ENCODE measurements around the gene TOR1B. TPM values are rescaled to one million over a fixed set of nuclear protein-coding genes. Genes with fewer than 3 reads are reported as not detected.
A peak's percentile ranks its signal among the peaks of the same experiment; 100 is the strongest.

Gene TOR1B
- total RNA-seq, 1 donor from 2014 or later, result 32.8 TPM

- TF ChIP-seq CTCF (IDR thresholded peaks at IDR 0.05; ENCODE audit: insufficient read depth, low read length, poor library complexity, severe bottlenecking), result no peak
- H3K27me3 ChIP-seq (ENCODE audit: control insufficient read depth, insufficient read depth, low read length), result no peaks in the 10 kb centered on the region
- H3K4me3 ChIP-seq (ENCODE audit: low read depth, low read length), result peak overlapping the region; percentile 76
- no peaks in the 10 kb centered on the region for H3K36me3 ChIP-seq (ENCODE audit: control insufficient read depth, insufficient read depth, low read length)
- no peak for DNase-seq (ENCODE audit: low read depth)
Observed at GRCh38 chr9:129835860-129836223, 32.9 kb downstream of the TOR1B start.

- Histone ChIP-seq H3K36me3 (ENCODE audit: control insufficient read depth, insufficient read depth, low read length) (no peaks in the 10 kb centered on the region), H3K27me3 (ENCODE audit: control insufficient read depth, insufficient read depth, low read length) (no peaks in the 10 kb centered on the region), H3K4me3 (ENCODE audit: low read depth, low read length) (peak overlapping the region; percentile 76)
- no peak for TF ChIP-seq CTCF (IDR thresholded peaks at IDR 0.05; ENCODE audit: insufficient read depth, low read length, poor library complexity, severe bottlenecking)
- DNase-seq (ENCODE audit: low read depth), result no peak
Observed at GRCh38 chr9:129836311-129837007, 33.5 kb downstream of the TOR1B start.

- no peak for TF ChIP-seq CTCF (IDR thresholded peaks at IDR 0.05; ENCODE audit: insufficient read depth, low read length, poor library complexity, severe bottlenecking)
- no peak for DNase-seq (ENCODE audit: low read depth)
- Histone ChIP-seq H3K27me3 (ENCODE audit: control insufficient read depth, insufficient read depth, low read length) (no peaks in the 10 kb centered on the region), H3K36me3 (ENCODE audit: control insufficient read depth, insufficient read depth, low read length) (no peaks in the 10 kb centered on the region), H3K4me3 (ENCODE audit: low read depth, low read length) (no peak overlapping the region)
Observed at GRCh38 chr9:129838707-129839259, 35.8 kb downstream of the TOR1B start.

- H3K36me3 ChIP-seq (ENCODE audit: control insufficient read depth, insufficient read depth, low read length), result no peaks in the 10 kb centered on the region
- DNase-seq (ENCODE audit: low read depth), result no peak
- no peak for TF ChIP-seq CTCF (IDR thresholded peaks at IDR 0.05; ENCODE audit: insufficient read depth, low read length, poor library complexity, severe bottlenecking)
- no peaks in the 10 kb centered on the region for H3K27me3 ChIP-seq (ENCODE audit: control insufficient read depth, insufficient read depth, low read length)
- H3K4me3 ChIP-seq (ENCODE audit: low read depth, low read length), result no peak overlapping the region
Observed at GRCh38 chr9:129839324-129840023, 36.5 kb downstream of the TOR1B start.

- Histone ChIP-seq H3K36me3 (ENCODE audit: control insufficient read depth, insufficient read depth, low read length) (no peaks in the 10 kb centered on the region), H3K27me3 (ENCODE audit: control insufficient read depth, insufficient read depth, low read length) (no peaks in the 10 kb centered on the region), H3K4me3 (ENCODE audit: low read depth, low read length) (no peak overlapping the region)
- DNase-seq (ENCODE audit: low read depth), result no peak
- no peak for TF ChIP-seq CTCF (IDR thresholded peaks at IDR 0.05; ENCODE audit: insufficient read depth, low read length, poor library complexity, severe bottlenecking)
Observed at GRCh38 chr9:129840034-129840433, 37.0 kb downstream of the TOR1B start.
